GM19099 (cell line): ENCODE data around the gene OR2Z1.

Experiments
- POLR2A ChIP-seq: IDR thresholded peaks from 3 replicates; pipeline ENCODE4 v1.6.1; 2011; ENCODE audit warnings: low read depth; ENCODE audit not compliant: insufficient read length; ENCODE audit errors: extremely low read depth

OR2Z1 gene, protein sequence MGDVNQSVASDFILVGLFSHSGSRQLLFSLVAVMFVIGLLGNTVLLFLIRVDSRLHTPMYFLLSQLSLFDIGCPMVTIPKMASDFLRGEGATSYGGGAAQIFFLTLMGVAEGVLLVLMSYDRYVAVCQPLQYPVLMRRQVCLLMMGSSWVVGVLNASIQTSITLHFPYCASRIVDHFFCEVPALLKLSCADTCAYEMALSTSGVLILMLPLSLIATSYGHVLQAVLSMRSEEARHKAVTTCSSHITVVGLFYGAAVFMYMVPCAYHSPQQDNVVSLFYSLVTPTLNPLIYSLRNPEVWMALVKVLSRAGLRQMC

DNA sequence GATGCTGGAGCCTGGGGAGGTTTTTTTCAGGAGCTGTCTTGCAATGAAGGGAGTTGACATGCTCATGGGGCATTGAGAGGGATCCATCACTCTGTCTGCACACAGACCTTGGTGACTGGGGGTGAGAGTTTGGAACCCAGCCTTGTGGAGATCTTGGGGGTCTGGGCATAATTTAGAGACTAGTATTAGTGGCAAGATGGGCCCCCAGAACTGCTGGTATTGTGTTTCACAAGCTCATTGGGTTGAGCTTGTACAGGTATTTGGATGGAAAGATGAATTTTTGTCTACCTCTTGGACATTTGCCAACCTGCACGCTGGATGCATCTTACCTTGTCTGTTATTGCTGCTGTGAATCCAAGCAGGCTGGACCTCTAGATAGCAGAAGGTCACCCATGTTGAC is at the start of gene OR2Z1:
OR2Z1 (plus strand) TSS at position 301 of the 400 bp plus-strand sequence. CDS start 9,395 bp downstream, outside the sequence.
- no peak for TF ChIP-seq POLR2A

DNA sequence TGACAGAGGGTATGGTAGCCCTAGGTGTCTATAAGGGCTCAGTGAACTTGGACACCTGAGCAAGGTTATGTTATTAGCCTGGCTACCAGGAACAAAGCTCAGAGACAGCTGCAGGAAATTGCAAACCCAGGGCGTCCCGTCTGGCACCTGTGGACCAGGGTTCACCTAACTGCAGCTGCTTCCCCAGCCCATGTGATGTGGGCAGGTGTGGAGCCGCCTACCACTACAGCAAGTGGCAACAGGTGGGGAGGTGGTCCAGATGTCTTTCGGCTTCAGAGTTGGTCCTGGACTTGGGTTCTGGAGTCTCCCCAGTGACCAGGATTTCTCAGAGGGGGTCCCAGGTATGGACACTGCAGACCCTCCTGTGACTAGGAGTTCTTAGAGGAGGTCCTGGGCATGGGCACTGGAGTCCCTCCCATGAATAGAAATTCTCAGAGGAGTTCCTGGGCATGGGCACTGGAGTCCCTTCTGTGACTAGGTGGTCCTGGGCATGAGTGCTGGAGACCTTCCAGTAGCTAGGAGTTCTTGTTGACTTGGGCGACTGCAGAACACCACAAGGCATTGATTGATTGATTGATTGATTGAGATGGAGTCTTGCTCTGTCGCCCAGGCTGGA is 48.0 kb upstream of the OR2Z1 start:
- TF ChIP-seq POLR2A, result no peak

DNA sequence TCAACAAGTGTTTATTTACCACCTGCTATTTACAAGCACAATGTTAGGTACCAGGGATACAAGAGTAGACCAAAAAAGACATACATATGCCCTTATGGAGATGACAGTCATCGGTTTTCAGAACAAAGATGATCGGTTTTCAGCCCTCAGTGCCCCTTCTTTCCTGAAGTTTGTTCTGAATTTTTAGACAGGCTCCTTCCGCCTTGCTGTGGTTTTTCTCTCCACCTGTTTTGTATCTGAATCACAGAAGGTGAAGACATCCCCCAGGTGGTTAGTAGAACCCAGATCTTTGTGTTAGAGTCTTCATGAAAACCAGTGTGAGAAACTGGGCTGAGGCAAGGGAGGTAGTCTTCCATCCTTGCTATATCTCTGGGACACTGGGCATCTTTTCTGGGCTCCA is 46.4 kb upstream of the OR2Z1 start:
- TF ChIP-seq POLR2A, result no peak

DNA sequence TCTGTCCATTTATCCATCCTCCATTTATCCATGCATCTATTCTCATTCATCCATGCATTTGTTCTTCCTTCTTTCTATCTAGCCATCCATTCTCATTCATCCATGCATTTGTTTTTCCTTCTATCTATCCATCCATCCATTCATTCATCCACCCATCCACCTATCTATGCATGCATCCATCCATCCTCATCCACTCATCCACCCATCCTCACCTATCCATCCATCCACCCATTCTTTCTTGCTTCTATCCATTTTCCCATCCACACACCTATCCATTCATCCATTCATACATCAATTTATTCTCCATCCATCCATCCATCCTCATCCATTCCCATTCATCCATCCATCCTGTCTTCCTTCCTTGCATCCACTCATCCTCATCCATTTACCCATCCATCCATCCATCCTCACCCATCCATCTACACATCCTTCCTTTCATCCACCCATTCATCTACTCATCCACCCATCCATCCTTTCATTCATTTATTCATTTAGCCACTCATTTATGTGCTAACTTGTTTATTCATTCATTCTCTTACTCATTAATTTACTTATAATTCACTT is 43.1 kb upstream of the OR2Z1 start:
- no peak for TF ChIP-seq POLR2A

DNA sequence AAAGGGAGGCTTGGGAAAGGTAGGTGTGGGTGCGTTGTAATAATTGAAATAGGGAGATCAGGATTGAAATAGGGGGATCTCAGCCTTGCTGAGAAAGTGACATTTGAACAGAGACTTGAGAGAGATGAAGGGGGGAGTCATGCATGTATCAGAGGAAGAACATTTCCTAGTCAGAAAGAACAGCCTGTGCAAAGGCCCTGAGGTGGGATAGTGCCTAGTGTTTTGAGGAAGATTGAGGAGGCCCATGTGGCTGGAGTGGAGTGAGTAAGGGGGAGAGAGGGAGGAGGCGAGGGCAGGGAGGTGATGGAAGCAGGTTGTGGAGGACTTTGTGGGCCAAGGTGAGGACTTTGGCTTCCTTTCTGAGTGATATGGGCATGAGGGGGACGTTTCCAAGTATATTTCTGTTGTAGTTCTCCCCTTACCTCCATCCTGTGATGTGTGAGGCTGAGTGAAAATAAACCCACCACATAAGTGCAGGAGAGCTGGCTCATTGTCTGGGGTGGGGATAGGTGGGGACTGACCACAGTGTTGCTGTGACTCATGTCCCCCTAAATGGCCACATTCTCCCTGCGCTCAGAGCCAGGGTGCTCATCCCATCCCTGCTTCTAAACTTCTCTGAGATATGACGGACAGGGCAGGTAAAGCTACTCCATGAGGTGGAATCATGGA is 40.6 kb upstream of the OR2Z1 start:
- TF ChIP-seq POLR2A, result no peak

DNA sequence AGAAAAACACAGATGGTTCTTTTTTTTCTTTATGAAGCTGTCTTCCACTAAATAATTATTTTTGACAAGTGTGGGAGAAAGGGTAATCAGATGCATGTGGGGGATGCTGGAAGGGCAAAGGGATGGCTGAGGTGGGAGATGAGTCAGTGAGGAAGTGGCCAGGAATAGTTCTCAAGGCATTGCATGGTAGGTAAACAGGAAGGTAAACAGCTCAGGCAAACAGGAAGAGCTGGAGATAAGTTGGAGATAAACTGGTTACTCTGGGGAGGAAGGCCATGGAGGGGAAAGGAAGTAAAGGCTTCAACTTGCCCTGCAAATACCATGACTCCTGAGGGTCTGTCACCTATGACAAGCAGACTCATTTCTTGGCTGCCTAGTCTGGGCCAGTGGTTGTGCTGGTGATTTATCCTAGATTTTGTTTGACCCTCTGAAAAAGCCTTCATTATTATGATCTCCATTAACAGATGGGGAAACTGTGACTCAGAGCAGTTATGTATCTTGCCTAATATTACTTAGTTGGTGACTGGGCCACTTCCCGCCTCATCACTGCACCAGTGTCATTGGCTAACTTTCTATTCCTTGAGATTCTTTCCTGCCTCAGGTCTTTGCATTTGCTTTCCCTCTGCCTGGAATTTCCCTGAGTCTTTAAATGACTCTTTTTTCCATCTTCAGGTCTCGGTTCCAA is 39.9 kb upstream of the OR2Z1 start:
- TF ChIP-seq POLR2A, result no peak

DNA sequence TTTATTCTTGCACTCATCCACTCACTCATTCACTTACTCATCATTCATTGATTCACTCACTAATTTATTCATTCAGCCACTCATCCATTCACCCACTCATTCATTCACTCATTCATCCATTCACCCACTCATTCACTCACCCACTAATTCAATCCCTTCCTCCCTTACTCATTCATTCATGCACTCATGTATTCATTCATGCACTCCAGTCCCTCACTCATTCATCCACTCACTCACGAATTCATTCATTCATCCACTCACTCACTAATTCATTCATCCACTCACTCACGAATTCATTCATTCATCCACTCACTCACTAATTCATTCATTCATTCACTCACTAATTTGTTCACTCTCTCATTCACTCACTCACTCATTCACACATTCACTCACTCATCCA is 39.0 kb upstream of the OR2Z1 start:
- no peak for TF ChIP-seq POLR2A

DNA sequence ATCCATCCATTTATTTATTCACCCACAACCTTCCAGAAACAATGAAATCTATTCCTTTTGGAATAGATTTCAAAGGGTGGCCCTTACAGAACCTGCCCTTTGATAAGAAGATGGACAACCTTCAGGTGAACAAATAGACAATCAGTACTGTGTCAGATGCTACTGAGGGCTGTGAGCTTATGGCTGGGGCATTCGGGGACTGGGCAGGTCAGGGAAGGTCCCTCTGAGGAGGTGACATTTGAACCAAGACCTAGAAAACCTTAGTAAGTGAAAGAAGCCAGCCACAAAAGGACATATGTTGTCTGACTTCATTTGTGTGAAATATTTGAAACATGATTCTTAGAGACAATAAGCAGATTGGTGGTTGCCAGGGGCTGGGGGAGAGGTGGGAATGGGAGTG is 38.5 kb upstream of the OR2Z1 start:
- no peak for TF ChIP-seq POLR2A

DNA sequence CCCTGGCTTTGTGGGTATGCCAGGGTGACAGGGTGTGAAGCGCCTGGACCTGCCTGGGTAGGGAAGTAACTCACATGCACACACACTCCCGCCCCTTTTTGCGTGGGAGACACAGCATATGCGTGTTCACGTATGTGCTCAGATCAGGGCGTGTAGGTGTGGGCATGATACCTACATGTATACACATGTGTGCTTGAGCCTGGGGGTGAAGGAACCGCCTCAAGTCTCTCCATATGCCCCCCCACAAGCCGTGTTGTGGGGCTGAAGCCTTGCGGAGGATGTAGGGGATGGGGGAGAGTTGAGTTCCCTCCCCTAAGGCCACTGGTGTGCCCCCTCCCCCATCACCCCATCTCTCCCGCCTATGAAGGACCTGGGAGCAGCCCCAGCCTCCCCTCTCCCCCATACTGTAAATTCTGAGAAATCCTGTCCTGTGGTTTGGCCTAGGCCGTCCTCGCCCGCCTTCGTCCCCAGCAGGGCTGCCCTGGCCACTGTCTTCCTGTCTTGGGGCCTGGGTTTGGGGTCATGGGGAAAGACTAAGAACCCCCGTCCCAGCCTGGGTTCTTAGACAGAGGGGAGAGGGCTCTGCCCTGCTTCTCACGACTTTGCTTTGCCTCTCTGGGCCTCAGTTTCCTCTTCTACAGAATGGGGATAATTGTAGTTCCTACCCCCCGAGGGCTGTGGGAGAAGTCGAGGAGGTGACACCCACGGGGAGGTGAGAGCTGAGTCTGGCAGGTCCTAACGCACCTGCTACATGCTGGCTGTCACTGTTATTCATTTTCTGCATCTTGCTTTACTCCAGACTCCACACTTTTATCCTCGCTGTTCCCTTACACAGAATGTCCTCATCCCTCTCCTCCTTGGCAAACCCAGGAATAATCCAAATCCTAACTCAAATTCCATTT is 37.2 kb upstream of the OR2Z1 start:
- TF ChIP-seq POLR2A, result no peak

DNA sequence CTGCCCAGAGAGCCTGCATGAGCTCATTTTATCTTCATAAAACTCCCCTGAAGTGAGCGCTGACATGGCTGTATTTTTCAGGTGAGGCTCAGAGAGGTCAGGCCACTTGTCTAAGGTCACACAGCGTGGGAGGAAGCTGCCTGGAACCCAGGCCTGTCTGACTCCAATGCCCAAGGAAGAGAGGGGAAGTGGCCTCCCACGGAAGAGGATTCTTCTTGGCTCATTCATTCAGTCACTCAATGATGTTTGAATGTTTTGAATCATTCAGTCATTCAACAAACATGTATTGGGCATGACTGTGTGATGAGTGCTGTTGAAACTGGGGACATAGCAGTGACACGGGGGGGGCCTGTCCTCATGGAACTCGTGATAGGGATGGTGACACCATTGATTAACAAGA is 34.9 kb upstream of the OR2Z1 start:
- no peak for TF ChIP-seq POLR2A

DNA sequence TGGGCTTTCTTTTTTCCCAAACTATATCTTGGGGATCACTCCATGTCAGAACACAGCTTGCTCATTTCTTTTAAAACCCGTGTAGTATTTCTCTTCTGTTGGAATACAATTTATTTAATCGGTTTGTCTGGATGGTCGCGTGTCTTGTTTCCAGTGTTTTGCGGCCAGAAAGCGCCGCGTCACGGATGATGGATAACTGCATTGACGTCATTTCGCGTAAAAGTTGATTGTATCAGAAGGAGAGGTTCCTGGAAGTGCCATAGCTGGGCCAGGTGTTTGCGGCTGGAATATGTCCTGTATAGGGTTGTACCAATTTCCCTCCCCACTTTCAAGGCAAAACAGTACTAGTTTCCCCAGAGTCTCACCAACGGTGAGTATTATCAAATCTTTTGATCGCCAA is 32.5 kb upstream of the OR2Z1 start:
- no peak for TF ChIP-seq POLR2A

DNA sequence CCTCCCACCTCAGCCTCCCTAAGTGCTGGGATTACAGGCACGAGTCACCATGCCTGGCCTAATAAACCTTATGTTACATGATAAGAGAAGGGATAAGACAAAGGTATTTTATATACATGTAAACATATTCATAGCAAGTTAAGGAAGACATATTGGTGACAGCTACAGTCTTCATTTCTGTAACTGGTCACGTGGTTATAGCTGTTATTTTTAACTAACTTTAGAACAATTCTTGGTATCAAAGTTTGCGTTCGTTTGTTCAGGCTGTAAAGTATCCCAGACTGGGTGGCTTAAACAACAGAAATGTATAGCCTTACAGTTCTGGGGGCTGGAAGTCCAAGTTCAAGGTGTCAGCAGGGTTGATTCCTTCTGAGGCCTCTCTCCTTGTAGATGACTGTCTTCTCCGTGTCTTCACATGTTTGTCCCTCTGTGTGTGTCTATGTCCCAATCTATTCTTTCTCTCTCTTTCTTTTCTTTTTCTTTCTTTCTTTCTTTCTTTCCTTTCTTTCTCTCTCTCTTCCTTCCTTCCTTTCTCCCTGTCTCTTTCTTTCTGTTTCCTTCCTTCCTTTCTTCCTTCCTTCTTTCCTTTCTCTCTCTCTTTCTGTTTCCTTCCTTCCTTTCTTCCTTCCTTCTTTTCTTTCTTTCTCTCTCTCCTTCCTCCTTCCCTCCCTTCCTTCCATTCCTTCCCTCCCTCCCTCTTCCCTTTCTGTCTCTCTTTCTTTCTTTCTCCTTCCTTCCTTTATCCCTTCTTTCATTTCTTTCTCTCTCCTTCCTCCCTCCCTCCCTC is 30.5 kb upstream of the OR2Z1 start:
- TF ChIP-seq POLR2A, result no peak

DNA sequence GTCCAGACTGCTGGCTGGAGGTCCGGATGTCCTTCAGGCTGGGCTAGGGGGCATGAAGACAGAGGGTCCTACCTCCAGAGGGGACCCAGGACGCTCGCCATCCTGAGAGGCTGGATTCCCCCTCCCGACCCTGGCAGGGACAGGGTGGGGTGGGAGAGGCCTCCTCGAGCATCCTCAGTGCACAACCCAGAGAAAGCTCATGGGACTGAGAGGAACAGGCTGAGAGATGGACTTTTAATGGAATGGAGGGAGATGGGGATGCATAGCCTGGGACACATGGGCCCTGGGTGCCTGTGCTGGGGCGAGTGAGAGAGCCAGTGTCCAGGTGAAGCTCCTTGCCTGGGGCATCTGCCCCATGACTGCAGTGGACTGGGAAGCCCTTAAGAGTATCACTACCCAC is 25.9 kb upstream of the OR2Z1 start:
- TF ChIP-seq POLR2A, result no peak

DNA sequence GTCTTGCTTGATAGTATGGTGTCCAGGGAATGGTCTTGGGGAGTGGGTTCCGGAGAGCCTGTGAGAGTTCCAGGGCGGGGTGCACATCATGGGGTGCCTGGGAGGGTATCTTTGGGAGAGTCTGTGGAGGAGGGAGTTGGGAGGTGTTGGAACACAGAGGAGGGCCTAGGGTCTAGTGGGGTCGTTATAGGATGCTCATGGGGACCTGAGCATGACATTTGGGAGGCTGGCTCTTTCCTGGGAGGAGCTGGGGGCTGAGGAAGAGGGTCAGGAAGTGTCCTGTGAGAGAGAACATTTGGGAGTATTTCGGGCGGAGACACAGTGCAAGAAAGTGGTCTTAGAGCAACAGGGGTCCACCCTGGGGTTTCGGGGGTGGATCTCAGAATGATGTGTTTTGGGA is 25.5 kb upstream of the OR2Z1 start:
- no peak for TF ChIP-seq POLR2A

DNA sequence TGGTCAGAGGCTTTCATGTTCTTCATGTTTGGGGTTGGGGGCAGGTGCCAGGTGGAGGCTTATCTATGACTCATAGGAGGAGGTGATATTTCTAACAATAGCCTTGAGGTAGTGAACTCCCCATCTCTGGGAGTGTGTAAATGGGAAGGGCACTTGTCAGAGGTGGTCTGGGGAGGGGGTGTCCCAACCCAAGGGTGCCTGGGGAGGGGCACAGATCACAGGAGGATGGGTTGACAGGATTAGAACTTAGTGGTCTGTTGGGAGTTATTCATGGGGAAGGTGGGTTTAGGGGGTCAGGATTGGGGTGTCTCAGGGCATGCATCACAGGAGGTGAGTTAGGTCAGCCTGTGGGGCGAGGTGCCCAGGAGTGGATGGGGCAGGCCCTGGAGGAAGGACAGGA is 24.4 kb upstream of the OR2Z1 start:
- TF ChIP-seq POLR2A, result no peak
